ENCODE measurements around the gene POLR1B. TPM values are rescaled to one million over a fixed set of nuclear protein-coding genes. Genes with fewer than 3 reads are reported as not detected.

The POLR1B gene
- total and polyA plus RNA-seq, 2 experiments from 2014 or later = 8.4 to 12.6 TPM

DNA sequence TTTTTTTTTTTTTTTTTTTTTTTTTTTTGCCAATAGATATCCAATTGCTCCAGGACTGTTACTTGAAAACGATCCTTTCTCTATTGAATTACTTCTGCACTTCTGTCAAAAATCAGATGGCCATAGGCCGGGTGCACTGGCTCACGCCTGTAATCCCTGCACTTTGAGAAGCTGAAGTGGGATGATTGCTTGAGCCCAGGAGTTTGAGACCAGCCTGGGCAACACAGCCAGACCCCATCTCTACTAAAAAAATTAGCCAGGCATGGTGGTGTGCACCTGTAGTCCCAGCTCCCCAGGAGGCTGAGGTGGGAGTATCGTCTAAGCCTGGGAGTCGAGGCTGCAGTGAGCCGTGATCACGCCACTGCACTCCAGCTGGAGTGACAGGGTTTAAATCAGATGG is 37.8 kb downstream of the POLR1B start:
- Histone ChIP-seq H3K27ac (no peak overlapping the region), H3K27me3 (no peaks in the 10 kb centered on the region), H3K9me3 (ENCODE audit: low read depth) (no peaks in the 10 kb centered on the region), H3K36me3 (peaks cover 12% of the 10 kb centered on the region), H3K4me3 (no peak overlapping the region), H3K4me1 (ENCODE audit: low read depth) (peaks cover 7% of the 10 kb centered on the region)
- DNase-seq (ENCODE audit: low read depth in 1 of 2, low spot score in 1 of 2) = no peak
- TF ChIP-seq, protein P1, sequence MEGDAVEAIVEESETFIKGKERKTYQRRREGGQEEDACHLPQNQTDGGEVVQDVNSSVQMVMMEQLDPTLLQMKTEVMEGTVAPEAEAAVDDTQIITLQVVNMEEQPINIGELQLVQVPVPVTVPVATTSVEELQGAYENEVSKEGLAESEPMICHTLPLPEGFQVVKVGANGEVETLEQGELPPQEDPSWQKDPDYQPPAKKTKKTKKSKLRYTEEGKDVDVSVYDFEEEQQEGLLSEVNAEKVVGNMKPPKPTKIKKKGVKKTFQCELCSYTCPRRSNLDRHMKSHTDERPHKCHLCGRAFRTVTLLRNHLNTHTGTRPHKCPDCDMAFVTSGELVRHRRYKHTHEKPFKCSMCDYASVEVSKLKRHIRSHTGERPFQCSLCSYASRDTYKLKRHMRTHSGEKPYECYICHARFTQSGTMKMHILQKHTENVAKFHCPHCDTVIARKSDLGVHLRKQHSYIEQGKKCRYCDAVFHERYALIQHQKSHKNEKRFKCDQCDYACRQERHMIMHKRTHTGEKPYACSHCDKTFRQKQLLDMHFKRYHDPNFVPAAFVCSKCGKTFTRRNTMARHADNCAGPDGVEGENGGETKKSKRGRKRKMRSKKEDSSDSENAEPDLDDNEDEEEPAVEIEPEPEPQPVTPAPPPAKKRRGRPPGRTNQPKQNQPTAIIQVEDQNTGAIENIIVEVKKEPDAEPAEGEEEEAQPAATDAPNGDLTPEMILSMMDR (IDR thresholded peaks at IDR 0.05; ENCODE audit: low read depth, low read length) = no peak

DNA sequence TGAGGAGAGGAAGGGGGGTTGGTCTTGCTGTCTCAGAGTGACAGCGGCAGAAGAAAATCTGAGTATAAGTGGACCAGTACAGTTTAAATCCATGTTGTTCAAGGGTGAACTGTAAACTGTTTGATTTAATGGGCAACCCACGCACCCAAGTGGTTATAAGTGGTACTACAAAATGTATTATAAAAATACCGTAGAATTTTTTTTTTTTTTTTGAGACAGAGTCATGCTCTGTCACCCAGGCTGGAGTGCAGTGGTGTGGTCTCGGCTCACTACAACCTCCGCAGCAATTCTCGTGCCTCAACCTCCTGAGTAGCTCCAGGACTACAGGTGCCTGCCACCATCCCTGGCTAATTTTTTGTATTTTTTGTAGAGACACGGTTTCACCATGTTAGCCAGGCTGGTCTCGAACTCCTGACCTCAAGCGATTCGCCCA is 40.1 kb downstream of the POLR1B start:
- Histone ChIP-seq H3K4me3 (no peak overlapping the region), H3K36me3 (no peaks in the 10 kb centered on the region), H3K9me3 (ENCODE audit: low read depth) (no peaks in the 10 kb centered on the region), H3K4me1 (ENCODE audit: low read depth) (peaks cover 10% of the 10 kb centered on the region), H3K27me3 (no peaks in the 10 kb centered on the region), H3K27ac (no peak overlapping the region)
- DNase-seq (ENCODE audit: low read depth in 1 of 2, low spot score in 1 of 2) = peak; percentile 60 to 80
- TF ChIP-seq, protein P1 (IDR thresholded peaks at IDR 0.05; ENCODE audit: low read depth, low read length) = peak; percentile 52

DNA sequence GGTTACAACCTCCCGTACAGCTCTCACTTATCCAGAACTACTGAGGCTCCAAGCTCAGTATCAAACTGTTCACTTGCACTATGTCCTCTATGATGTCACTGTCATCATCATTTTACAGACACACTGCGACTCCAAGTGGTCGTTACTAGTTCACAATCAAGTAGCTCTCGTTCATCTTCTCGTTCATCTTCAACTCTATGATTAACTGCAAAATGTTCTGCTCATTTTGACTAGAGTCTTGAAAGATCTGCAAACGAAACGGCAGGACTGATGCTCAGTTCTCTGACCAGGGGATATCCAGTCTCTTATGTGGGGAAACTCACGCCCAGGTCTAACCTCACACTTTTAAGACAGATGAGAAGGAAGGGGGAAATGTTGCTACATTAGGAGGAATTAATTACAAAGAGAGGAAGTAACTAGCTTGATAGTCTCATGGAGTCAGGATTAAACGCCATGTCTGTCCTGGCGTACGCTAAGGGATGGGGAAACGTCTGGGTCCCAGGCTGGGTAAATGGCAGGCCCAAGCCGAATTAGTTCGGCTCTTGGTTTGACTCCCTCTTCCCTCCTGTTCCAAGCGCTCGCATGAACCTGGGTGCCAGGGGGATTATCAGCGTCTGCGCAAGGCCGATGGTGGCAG is 41.4 kb downstream of the POLR1B start:
- DNase-seq (ENCODE audit: low read depth in 1 of 2, low spot score in 1 of 2) = peak in 1 of 2 donors; percentile 21
- Histone ChIP-seq H3K36me3 (no peaks in the 10 kb centered on the region), H3K27me3 (no peaks in the 10 kb centered on the region), H3K4me3 (peak overlapping the region; percentile 44), H3K27ac (peak overlapping the region; percentile 86), H3K4me1 (ENCODE audit: low read depth) (peaks cover 10% of the 10 kb centered on the region), H3K9me3 (ENCODE audit: low read depth) (no peaks in the 10 kb centered on the region)
- TF ChIP-seq, protein P1 (IDR thresholded peaks at IDR 0.05; ENCODE audit: low read depth, low read length) = no peak

DNA sequence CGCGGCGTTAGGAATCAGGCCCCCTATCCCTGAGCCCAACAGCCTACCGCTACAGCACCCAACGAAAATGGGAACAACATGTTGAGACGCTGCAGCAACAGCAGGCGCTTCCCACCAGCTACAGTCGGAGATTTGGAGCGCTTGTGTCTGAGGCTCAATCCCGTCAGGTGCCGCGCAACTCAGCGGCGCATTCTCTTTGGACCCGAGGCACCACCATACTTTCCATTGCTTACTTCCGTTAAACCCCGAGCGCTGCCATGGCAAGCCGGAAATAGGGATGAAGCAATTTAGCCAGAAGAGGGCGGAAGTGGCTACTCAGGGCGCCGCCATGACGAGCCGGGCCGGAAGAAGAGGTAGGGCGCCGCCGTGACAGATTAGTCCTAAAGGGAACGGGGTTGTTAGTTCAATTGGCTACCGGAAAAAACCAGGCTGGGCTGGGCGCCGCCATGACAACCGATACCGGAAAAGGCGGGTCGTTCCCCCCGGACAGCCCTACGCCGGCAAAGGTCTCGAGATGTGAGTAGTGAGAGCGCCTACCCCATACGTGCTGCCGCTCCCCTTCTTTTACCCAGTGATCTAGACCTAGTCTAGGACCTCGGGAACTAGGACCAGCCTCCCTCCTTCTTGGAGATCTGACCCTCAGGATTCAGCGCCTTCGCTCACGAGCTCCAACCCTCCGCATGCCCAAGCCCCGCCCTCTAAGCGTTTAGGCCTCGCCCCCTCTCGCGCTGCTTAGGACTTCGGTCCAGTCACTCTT is 42.0 kb downstream of the POLR1B start, which contains the start of gene CHCHD5:
CHCHD5 (plus strand) TSS at position 476 of the 757 bp plus-strand sequence; CDS start at position 515, 39 bp downstream.
- peak; percentile 97 to 98 for DNase-seq (ENCODE audit: low read depth in 1 of 2, low spot score in 1 of 2)
- H3K36me3 ChIP-seq = no peaks in the 10 kb centered on the region
- TF ChIP-seq, protein P1 (IDR thresholded peaks at IDR 0.05; ENCODE audit: low read depth, low read length) = no peak
- peaks cover 10% of the 10 kb centered on the region for H3K4me1 ChIP-seq (ENCODE audit: low read depth)
- H3K27ac ChIP-seq = peak within 1 kb of the TSS; percentile 86
- H3K9me3 ChIP-seq (ENCODE audit: low read depth) = no peaks in the 10 kb centered on the region
- H3K4me3 ChIP-seq = peak within 1 kb of the TSS; percentile 44
- no peaks in the 10 kb centered on the region for H3K27me3 ChIP-seq

DNA sequence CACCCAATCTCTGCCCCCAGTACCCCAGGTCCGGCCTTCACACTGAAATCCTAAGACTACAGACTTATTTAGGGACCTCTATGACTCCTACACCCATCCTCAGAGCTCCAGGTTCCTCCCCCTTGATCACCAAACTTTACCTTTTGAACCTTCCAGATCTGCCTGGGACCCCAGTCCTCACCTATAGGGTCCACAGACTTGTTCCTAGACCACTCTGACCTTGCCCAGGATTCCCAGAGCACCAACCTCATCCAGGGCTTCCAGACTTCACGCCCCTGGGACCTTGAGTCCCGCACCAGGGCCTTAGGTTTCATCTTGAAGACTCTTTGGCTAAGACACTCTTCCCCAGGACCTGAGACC is 42.6 kb downstream of the POLR1B start:
- peak overlapping the region; percentile 86 for H3K27ac ChIP-seq
- peaks cover 10% of the 10 kb centered on the region for H3K4me1 ChIP-seq (ENCODE audit: low read depth)
- no peaks in the 10 kb centered on the region for H3K27me3 ChIP-seq
- TF ChIP-seq, protein P1 (IDR thresholded peaks at IDR 0.05; ENCODE audit: low read depth, low read length) = no peak
- no peak for DNase-seq (ENCODE audit: low read depth in 1 of 2, low spot score in 1 of 2)
- H3K4me3 ChIP-seq = peak overlapping the region; percentile 44
- no peaks in the 10 kb centered on the region for H3K9me3 ChIP-seq (ENCODE audit: low read depth)
- H3K36me3 ChIP-seq = no peaks in the 10 kb centered on the region

Measured in cardiac muscle cell (in vitro differentiated cells and primary cell).